ENCODE data around the gene OLFML2B. TPM values are rescaled to one million over a fixed set of nuclear protein-coding genes. Genes with fewer than 3 reads are reported as not detected.

The OLFML2B gene
- total and polyA plus RNA-seq, 2 of the 4 experiments (the other 2 are of a cell fraction) = 0.36 to 0.74 TPM

DNA sequence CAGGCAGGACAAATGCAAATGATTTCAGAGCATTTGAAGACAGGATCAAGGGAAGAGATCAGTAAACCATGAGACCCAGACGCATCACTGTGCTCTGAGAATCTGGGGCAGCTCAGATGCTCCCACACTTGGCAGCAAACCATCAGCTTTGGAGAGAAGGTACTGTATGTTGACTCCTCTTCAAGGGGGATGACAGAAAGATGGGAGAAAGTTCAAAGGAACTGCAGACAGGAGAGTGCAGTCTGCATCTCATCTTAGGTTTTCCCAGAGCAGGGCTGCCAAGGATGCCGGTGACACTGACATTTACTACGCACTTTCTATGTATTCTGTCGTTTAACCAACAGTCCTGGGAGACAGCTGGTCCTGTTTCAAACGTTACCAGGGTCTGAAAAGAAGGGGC lies 35.8 kb downstream of the OLFML2B start:
- intact Hi-C loops (cut with micrococcal nuclease) (no loop called here), in situ Hi-C loops (cut with MboI; ENCODE audit: low sequenced_read_pairs) (no loop called here), dilution Hi-C loops (cut with HindIII; ENCODE audit: low sequenced_read_pairs, unreplicated experiment) (no loop called here)
- no peak for ATAC-seq (ENCODE audit: low read depth)
- H3K79me1 ChIP-seq (ENCODE audit: low read depth in 1 of 2, low read length in 2 of 2) = no peaks in the 10 kb centered on the region
- no peak overlapping the region for H2BK5ac ChIP-seq (ENCODE audit: low read depth, low read length, poor library complexity, severe bottlenecking)
- H3K23ac ChIP-seq (ENCODE audit: low read depth, low read length) = no peak overlapping the region
- H3K4me2 ChIP-seq (ENCODE audit: low read depth, low read length) = no peak overlapping the region
- no peak overlapping the region for H3K18ac ChIP-seq (ENCODE audit: low read depth, low read length)
- H3K36me3 ChIP-seq (ENCODE audit: control insufficient read depth, insufficient read depth, low read length) = no peaks in the 10 kb centered on the region
- TF ChIP-seq, protein P1, sequence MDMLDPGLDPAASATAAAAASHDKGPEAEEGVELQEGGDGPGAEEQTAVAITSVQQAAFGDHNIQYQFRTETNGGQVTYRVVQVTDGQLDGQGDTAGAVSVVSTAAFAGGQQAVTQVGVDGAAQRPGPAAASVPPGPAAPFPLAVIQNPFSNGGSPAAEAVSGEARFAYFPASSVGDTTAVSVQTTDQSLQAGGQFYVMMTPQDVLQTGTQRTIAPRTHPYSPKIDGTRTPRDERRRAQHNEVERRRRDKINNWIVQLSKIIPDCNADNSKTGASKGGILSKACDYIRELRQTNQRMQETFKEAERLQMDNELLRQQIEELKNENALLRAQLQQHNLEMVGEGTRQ (IDR thresholded peaks at IDR 0.05; ENCODE audit: low read depth, low read length) = no peak
- TF ChIP-seq SMC3 (IDR thresholded peaks at IDR 0.05; ENCODE audit: low read depth, low read length) = no peak
- no peak for TF ChIP-seq BHLHE40 (IDR thresholded peaks at IDR 0.05; ENCODE audit: low read depth, low read length)
- no peak for TF ChIP-seq RCOR1 (IDR thresholded peaks at IDR 0.05; ENCODE audit: insufficient replicate concordance, low read length)
- no peak for TF ChIP-seq CHD1 (IDR thresholded peaks at IDR 0.05; ENCODE audit: low read depth, low read length)
- TF ChIP-seq CEBPB (IDR thresholded peaks at IDR 0.05; ENCODE audit: low read depth, low read length) = no peak
- TF ChIP-seq RAD21 (IDR thresholded peaks at IDR 0.05; ENCODE audit: low read length) = no peak
- TF ChIP-seq, protein P2, sequence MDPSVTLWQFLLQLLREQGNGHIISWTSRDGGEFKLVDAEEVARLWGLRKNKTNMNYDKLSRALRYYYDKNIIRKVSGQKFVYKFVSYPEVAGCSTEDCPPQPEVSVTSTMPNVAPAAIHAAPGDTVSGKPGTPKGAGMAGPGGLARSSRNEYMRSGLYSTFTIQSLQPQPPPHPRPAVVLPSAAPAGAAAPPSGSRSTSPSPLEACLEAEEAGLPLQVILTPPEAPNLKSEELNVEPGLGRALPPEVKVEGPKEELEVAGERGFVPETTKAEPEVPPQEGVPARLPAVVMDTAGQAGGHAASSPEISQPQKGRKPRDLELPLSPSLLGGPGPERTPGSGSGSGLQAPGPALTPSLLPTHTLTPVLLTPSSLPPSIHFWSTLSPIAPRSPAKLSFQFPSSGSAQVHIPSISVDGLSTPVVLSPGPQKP (IDR thresholded peaks at IDR 0.05; ENCODE audit: borderline replicate concordance, low read depth, low read length) = no peak
- DNase-seq = no peak
- peaks cover 4% of the 10 kb centered on the region; the same call in 1 of the 2 replicates for H3K9me1 ChIP-seq (ENCODE audit: insufficient read depth, low read length)
- H3K9me3 ChIP-seq (ENCODE audit: control insufficient read depth, insufficient read depth, low read length) = peaks cover 12% of the 10 kb centered on the region
- H2BK120ac ChIP-seq (ENCODE audit: low read depth, low read length) = no peak overlapping the region
- H3K27ac ChIP-seq (ENCODE audit: insufficient read depth, low read length) = no peak overlapping the region
- no peak overlapping the region for H4K8ac ChIP-seq (ENCODE audit: low read depth in 2 of 2, low read length in 2 of 2)
- BruUV-seq (replicated peaks) = no TSS peak
- no peak overlapping the region for H3K9ac ChIP-seq (ENCODE audit: low read depth, low read length)
- POLR2A ChIA-PET (ENCODE audit: unreplicated experiment) = no interaction called here
- H3K56ac ChIP-seq (ENCODE audit: extremely low read depth, insufficient read depth, low read length) = no peak overlapping the region
- no peak overlapping the region for H3K4ac ChIP-seq (ENCODE audit: low read depth, low read length)
- no peak overlapping the region for H3K4me3 ChIP-seq (ENCODE audit: insufficient read depth, low read depth, low read length)
- H2BK15ac ChIP-seq (ENCODE audit: low read depth, low read length) = no peak overlapping the region
- no peak overlapping the region for H2AK9ac ChIP-seq (replicated peaks; ENCODE audit: low read depth, low read length, poor library complexity)
- no peaks in the 10 kb centered on the region for H4K20me1 ChIP-seq (ENCODE audit: insufficient read depth, low read length)
- H3K4me1 ChIP-seq (ENCODE audit: control insufficient read depth, insufficient read depth, low read length) = no peaks in the 10 kb centered on the region
- H4K91ac ChIP-seq (ENCODE audit: insufficient read depth, low read depth, low read length) = no peak overlapping the region
- CTCF ChIA-PET = no interaction called here
- H2BK20ac ChIP-seq (ENCODE audit: low read depth, low read length) = no peak overlapping the region
- no peak overlapping the region for H2AFZ ChIP-seq (replicated peaks; ENCODE audit: low read length, poor library complexity)
- H4K5ac ChIP-seq (ENCODE audit: low read depth, low read length) = no peak overlapping the region
- peaks cover 4% of the 10 kb centered on the region; the same call in 1 of the 2 replicates for H3K27me3 ChIP-seq (ENCODE audit: control insufficient read depth, insufficient read depth, low read length)
- WGBS, 2 experiments (ENCODE audit: extremely low coverage in 2 of 2, insufficient read length in 1 of 2) = 59% methylated on average over 3 of the region's 5 CpGs; no CpG with 5 or more reads in 1 of the 2 experiments
- H2AK5ac ChIP-seq (ENCODE audit: low read depth, low read length) = no peak overlapping the region
- H3K14ac ChIP-seq (replicated peaks; ENCODE audit: low read depth, low read length) = no peak overlapping the region

Measured in IMR-90 (cell line).